Left ventricle myocardium inferior (tissue), 1 donor: ENCODE measurements around the gene SNX10. TPM values are rescaled to one million over a fixed set of nuclear protein-coding genes. Genes with fewer than 3 reads are reported as not detected.

Experiments used
- DNase-seq: peaks from one replicate; pipeline ENCODE4 v3.0.0-alpha.2; 2020
- H3K27ac ChIP-seq: fragments of 200-600 bp; replicated peaks from 2 replicates; pipeline ENCODE4 v1.8.0; 2021
- H3K27me3 ChIP-seq: fragments of 200-600 bp; 2 replicates; pipeline ENCODE4 v1.8.0; 2021; ENCODE audit warnings: low read depth
- H3K36me3 ChIP-seq: fragments of 200-600 bp; 2 replicates; pipeline ENCODE4 v1.8.0; 2021
- H3K4me1 ChIP-seq: fragments of 200-600 bp; 2 replicates; pipeline ENCODE4 v1.8.0; 2021
- H3K4me3 ChIP-seq: fragments of 200-600 bp; 2 replicates; pipeline ENCODE4 v1.8.0; 2021; ENCODE audit warnings: mild to moderate bottlenecking, moderate library complexity
- H3K9me3 ChIP-seq: fragments of 200-600 bp; replicated peaks from 2 replicates; pipeline ENCODE4 v1.8.0; 2021
- CTCF ChIP-seq: fragments of 200-600 bp; IDR thresholded peaks from 2 replicates; pipeline ENCODE4 v1.8.0; 2021; ENCODE audit warnings: antibody characterized with exemption, mild to moderate bottlenecking, borderline replicate concordance
- intact Hi-C: fragments of 100-400 bp; cut with micrococcal nuclease; formaldehyde crosslinking; loops from one replicate; pipeline ENCODE4 v1.11.0; 2022
- total RNA-seq: library from RNA; stranded (reverse); fragmentation: NEBNext Ultra II Directional; extraction: Animal tissue kit (Norgen Biotek cat#: 25700); gene quantifications from one replicate; pipeline ENCODE4 v1.2.1, GENCODE V29; 2021
- donor health status: DM: no; HTN: yes; CAD: no; lungs with severe emphysema.

The SNX10 gene
- total RNA-seq, 1 donor from 2014 or later, result 1.1 TPM

GRCh38 chr7:26345837-26346236 is 54.2 kb downstream of the SNX10 start:
- H3K4me3 ChIP-seq, result no peak overlapping the region
- H3K27ac ChIP-seq, result no peak overlapping the region
- H3K27me3 ChIP-seq, result peaks cover 36% of the 10 kb centered on the region
- H3K4me1 ChIP-seq, result no peaks in the 10 kb centered on the region
- no peak for TF ChIP-seq CTCF
- intact Hi-C loops, result no loop called here
- H3K9me3 ChIP-seq, result no peaks in the 10 kb centered on the region
- DNase-seq, result no peak
- no peaks in the 10 kb centered on the region for H3K36me3 ChIP-seq

GRCh38 chr7:26346611-26347203 is 55.0 kb downstream of the SNX10 start:
- Histone ChIP-seq H3K4me1 (no peaks in the 10 kb centered on the region), H3K36me3 (no peaks in the 10 kb centered on the region), H3K9me3 (no peaks in the 10 kb centered on the region), H3K27me3 (peaks cover 27% of the 10 kb centered on the region), H3K4me3 (no peak overlapping the region), H3K27ac (no peak overlapping the region)
- TF ChIP-seq CTCF, result no peak
- DNase-seq, result no peak
- intact Hi-C loops, result no loop called here

- intact Hi-C loops, result no loop called here
- H3K27me3 ChIP-seq, result peaks cover 29% of the 10 kb centered on the region
- no peaks in the 10 kb centered on the region for H3K9me3 ChIP-seq
- no peak overlapping the region for H3K27ac ChIP-seq
- H3K4me1 ChIP-seq, result no peaks in the 10 kb centered on the region
- no peak overlapping the region for H3K4me3 ChIP-seq
- no peak for TF ChIP-seq CTCF
- H3K36me3 ChIP-seq, result no peaks in the 10 kb centered on the region
- DNase-seq, result no peak
These were observed 56.7 kb downstream of the SNX10 start for GRCh38 chr7:26348234-26348851.

- no peaks in the 10 kb centered on the region for H3K9me3 ChIP-seq
- no peak overlapping the region for H3K27ac ChIP-seq
- no peaks in the 10 kb centered on the region for H3K36me3 ChIP-seq
- TF ChIP-seq CTCF, result no peak
- peaks cover 34% of the 10 kb centered on the region for H3K27me3 ChIP-seq
- no peak for DNase-seq
- no peak overlapping the region for H3K4me3 ChIP-seq
- H3K4me1 ChIP-seq, result no peaks in the 10 kb centered on the region
- intact Hi-C loops, result no loop called here
These were observed 57.6 kb downstream of the SNX10 start for GRCh38 chr7:26349005-26349915.

GRCh38 chr7:26351171-26351570 is 59.5 kb downstream of the SNX10 start:
- Histone ChIP-seq H3K36me3 (no peaks in the 10 kb centered on the region), H3K4me1 (no peaks in the 10 kb centered on the region), H3K4me3 (no peak overlapping the region), H3K27me3 (peaks cover 32% of the 10 kb centered on the region), H3K27ac (no peak overlapping the region), H3K9me3 (no peaks in the 10 kb centered on the region)
- no peak for DNase-seq
- TF ChIP-seq CTCF, result no peak
- intact Hi-C loops, result no loop called here
